ENCODE measurements around the gene DCP1B. TPM values are rescaled to one million over a fixed set of nuclear protein-coding genes. Genes with fewer than 3 reads are reported as not detected.

Gene DCP1B
- total RNA-seq, 1 experiment from 2014 or later, result 19.8 TPM

DNA sequence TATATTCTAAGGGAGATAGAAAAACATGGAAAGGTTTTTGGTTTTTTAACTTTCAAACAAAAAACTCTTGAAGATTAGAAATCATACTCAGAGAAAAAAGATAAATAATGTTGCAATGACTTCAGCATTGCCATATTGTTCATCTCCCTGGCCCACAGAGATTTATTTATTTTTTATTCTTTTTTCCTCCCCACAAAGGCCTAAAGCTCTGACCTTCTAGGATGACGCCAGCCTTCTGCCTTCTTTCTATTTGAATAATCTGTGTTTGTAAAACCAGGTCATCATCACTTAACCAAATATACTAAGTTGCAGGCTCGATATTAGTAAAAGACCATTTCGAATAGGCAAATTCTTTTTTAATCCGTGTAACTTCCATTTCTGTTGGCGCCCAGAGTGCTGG, 4.4 kb upstream of the DCP1B start:
- Histone ChIP-seq H3K4me3 (ENCODE audit: insufficient read depth, low read depth, low read length) (no peak overlapping the region), H3K36me3 (replicated peaks; ENCODE audit: control insufficient read depth, insufficient read depth, low read length) (no peaks in the 10 kb centered on the region), H3K27me3 (ENCODE audit: control insufficient read depth, insufficient read depth, low read length) (no peaks in the 10 kb centered on the region)
- no peak for DNase-seq

DNA sequence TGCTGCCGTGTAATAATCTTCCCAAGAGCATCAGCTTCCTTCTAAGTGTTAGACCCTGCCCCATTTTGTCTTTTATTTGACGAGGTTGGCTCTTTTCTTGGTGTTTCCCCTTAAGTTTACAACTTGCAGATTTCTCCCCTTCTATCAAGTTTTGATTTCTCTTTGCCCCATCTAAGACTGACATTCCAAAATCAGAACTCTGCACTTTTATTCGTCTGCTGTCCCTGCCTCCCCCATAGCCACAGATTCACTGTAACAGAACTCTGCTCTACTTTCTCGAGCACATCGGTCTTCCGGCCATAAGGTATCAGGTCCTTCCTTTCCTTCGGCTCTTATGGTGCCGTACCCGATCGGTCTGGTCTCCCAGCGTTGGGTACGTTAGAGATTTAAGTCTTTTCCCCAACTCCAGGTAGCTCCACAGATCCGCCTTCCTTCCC, 563 bp downstream of the DCP1B start:
- no peaks in the 10 kb centered on the region for H3K27me3 ChIP-seq (ENCODE audit: control insufficient read depth, insufficient read depth, low read length)
- DNase-seq, result no peak
- no peaks in the 10 kb centered on the region for H3K36me3 ChIP-seq (replicated peaks; ENCODE audit: control insufficient read depth, insufficient read depth, low read length)
- H3K4me3 ChIP-seq (ENCODE audit: insufficient read depth, low read depth, low read length), result peak overlapping the region; percentile 83

DNA sequence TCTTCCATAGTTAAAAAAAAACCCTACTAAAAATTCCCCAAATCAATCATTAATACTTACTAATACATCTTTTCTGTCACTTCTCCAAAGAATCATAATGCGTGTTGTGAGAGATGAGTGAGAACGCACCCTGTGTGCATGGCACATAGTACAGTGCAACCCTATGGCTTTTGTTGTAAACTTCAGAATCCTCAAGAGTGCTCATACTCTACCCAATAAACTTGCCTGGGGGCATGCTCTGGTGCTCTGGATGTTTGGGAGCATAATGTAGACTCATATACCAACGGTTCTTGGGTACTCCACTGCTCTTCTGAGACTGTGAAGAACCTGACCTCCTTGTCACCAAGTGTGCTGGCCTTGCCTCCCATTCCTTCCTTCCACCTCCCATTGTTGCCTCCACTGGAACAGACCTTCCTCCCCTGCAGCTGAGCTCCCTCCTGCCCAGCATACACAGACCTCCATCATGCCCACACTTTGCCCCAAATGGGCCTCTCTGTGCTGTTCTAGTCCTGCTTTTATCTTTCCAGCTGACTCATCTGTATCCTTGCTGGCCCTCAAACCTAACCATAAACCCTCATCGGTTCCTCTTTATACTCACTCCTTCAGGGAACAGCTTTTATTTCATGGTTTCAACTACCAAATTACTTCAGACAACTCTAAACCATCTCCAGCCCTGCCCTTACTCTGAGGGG, 8.9 kb downstream of the DCP1B start:
- H3K36me3 ChIP-seq (replicated peaks; ENCODE audit: control insufficient read depth, insufficient read depth, low read length), result peaks cover 3% of the 10 kb centered on the region
- no peak overlapping the region for H3K4me3 ChIP-seq (ENCODE audit: insufficient read depth, low read depth, low read length)
- no peaks in the 10 kb centered on the region for H3K27me3 ChIP-seq (ENCODE audit: control insufficient read depth, insufficient read depth, low read length)

DNA sequence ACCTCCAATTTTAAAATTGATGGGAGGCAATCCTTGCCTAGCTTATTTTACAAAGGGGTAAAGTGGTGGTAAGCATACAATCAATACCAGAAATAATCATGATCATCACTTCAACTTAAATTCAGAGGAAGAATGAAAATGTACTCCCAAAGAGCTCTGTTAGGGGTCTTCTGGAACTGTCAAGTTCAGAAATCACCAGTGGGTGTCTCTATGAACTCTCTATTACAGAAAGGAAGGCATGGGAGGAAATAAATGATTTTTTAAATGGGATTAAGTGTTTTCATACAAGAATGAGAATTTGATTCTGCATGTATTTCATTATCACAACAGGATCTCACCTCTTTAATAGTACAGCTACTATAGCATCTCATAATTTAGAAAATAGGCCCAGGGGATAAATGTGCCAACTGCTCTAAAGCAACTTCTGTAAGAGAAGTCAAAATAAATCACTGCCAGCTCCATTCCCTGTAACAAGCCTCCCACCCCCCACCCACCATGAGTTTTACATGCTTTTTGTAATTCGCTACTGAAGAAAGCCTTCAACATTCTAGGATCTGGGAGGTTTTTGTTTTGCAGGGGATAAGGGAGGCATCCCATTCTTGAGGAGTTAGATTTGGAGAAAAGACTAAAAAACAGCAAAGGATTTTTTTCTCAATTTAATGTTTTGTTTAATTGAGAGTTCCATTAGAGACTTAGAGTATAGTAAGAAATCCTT, 9.7 kb downstream of the DCP1B start:
- H3K36me3 ChIP-seq (replicated peaks; ENCODE audit: control insufficient read depth, insufficient read depth, low read length), result peaks cover 3% of the 10 kb centered on the region
- H3K27me3 ChIP-seq (ENCODE audit: control insufficient read depth, insufficient read depth, low read length), result no peaks in the 10 kb centered on the region
- H3K4me3 ChIP-seq (ENCODE audit: insufficient read depth, low read depth, low read length), result no peak overlapping the region
- peak; percentile 45 for DNase-seq

More for the DNA sequence above, 8.9 kb downstream of the DCP1B start:
- no peak for DNase-seq

DNA sequence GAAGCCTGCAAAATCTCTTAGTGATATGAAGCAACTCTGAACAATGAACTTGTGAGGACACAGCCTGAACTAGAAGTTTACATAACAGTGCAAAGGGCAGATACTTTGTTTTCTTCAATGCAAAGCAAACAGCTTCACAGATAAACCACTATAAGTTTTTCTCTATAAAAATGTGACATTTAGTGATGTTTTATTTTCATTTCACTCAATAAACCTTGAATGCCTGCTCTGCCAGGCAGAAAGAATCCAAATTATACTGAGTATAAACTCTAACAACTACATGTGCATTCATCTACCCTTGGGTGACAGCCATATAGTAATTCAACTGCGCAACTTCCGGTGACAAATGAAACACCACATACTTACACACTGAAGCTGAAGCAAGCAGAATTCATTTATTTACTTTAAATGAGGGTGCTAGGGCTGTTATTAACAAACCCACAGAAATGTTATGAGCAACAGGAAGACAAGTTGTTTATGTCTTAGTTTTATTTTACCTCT, 10.3 kb downstream of the DCP1B start:
- peaks cover 3% of the 10 kb centered on the region for H3K36me3 ChIP-seq (replicated peaks; ENCODE audit: control insufficient read depth, insufficient read depth, low read length)
- DNase-seq, result no peak
- H3K27me3 ChIP-seq (ENCODE audit: control insufficient read depth, insufficient read depth, low read length), result no peaks in the 10 kb centered on the region
- H3K4me3 ChIP-seq (ENCODE audit: insufficient read depth, low read depth, low read length), result no peak overlapping the region

DNA sequence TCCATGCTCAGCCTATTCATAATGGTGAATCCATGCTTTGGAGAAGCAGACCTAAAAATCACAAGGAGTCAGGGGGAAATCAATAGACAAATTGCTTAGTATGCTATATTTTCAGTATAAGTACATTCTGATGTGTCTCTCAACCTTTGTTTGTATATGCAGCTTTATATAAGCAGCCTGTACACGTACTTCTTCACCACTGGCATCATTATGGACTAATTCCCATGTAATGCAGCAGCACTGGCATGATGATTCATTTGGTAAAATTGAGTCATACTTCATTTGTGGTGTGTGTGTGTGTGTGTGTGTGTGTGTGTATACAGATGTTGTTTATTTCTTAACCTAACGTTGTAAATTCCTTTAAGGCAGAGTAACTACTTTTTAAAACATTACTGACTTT, 10.9 kb downstream of the DCP1B start:
- no peak for DNase-seq
- peaks cover 5% of the 10 kb centered on the region for H3K36me3 ChIP-seq (replicated peaks; ENCODE audit: control insufficient read depth, insufficient read depth, low read length)
- H3K27me3 ChIP-seq (ENCODE audit: control insufficient read depth, insufficient read depth, low read length), result no peaks in the 10 kb centered on the region
- H3K4me3 ChIP-seq (ENCODE audit: insufficient read depth, low read depth, low read length), result no peak overlapping the region

DNA sequence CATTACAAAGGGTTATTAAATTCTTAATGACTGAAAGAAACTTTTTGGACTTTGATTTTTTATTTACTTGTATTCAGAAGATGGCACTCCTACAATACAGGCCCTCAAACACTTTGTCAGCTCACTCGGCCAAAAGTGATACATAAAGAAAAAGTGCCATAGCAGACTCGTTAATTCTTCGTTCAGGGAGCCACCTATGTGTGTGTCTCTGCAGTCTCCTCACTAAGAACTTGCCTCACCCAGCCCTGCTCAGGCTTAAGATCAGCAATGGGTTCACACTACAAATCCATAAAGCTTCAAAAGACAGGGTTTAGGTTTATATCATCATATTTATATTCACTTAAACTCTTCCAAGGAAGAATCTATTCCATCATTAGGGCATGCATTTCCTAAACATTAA, 11.5 kb downstream of the DCP1B start:
- Histone ChIP-seq H3K4me3 (ENCODE audit: insufficient read depth, low read depth, low read length) (no peak overlapping the region), H3K36me3 (replicated peaks; ENCODE audit: control insufficient read depth, insufficient read depth, low read length) (peaks cover 5% of the 10 kb centered on the region), H3K27me3 (ENCODE audit: control insufficient read depth, insufficient read depth, low read length) (no peaks in the 10 kb centered on the region)
- DNase-seq, result no peak

DNA sequence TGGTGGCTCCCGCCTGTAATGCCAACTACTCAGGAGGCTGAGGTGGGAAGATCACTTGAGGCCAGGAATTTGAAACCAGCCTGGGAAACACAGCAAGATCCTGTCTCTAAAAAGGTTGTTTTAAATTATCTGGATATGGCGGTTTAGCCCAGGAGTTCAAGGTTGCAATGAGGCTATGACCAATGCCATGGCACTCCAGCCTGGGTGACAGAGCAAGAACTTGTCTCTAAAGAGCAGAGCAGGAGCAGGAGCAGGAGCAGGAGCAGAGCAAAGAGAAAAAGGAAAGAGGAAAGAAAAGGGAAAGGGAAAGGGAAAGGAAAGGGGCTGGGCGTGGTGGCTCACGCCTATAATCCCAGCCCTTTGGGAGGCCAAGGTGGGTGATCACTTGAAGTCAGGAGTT, 15.1 kb downstream of the DCP1B start:
- Histone ChIP-seq H3K36me3 (replicated peaks; ENCODE audit: control insufficient read depth, insufficient read depth, low read length) (peaks cover 5% of the 10 kb centered on the region), H3K4me3 (ENCODE audit: insufficient read depth, low read depth, low read length) (no peak overlapping the region)

DNA sequence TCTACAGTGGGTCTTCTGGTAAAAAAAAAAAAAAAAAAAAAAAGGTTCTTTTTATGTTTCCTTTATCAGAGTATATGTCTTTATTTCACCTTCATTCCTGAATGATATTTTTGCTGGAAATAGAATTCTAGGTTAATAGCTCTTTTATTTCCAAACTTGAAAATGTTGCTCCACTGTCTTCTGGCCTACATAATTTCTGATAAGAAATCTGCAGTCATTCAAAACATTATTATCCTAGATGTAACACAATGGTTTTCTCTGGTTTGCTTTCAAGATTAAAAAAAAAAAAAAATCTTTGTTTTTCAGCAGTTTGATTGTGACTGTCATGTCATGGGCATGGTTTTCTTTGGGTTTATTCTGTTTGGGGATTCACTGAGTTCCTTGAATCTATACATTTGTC, 19.5 kb downstream of the DCP1B start:
- Histone ChIP-seq H3K36me3 (replicated peaks; ENCODE audit: control insufficient read depth, insufficient read depth, low read length) (peaks cover 2% of the 10 kb centered on the region; the same call in 1 of the 2 replicates), H3K27me3 (ENCODE audit: control insufficient read depth, insufficient read depth, low read length) (no peaks in the 10 kb centered on the region), H3K4me3 (ENCODE audit: insufficient read depth, low read depth, low read length) (no peak overlapping the region)
- no peak for DNase-seq

More for the DNA sequence above, 15.1 kb downstream of the DCP1B start:
- DNase-seq, result no peak
- H3K27me3 ChIP-seq (ENCODE audit: control insufficient read depth, insufficient read depth, low read length), result no peaks in the 10 kb centered on the region

DNA sequence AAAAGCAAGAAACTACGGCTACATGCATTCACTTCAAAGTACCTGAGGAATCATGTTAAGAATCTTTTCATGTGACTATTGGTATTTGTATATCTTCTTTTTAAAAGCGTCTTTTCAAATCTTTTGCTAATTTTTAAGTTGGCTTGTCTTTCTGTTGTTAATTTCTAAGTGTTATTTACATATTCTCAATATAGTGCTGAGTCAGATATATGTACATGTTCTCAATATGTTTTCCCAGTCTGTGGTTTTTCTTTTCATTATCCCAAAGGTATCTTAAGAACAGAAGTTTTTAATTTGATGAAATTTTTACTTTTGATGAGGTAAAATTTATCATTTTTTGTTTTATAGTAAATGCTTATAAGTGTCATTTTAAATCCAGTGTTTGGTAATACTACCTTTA, 24.0 kb downstream of the DCP1B start:
- DNase-seq, result no peak
- Histone ChIP-seq H3K27me3 (ENCODE audit: control insufficient read depth, insufficient read depth, low read length) (no peaks in the 10 kb centered on the region), H3K36me3 (replicated peaks; ENCODE audit: control insufficient read depth, insufficient read depth, low read length) (no peaks in the 10 kb centered on the region), H3K4me3 (ENCODE audit: insufficient read depth, low read depth, low read length) (no peak overlapping the region)

DNA sequence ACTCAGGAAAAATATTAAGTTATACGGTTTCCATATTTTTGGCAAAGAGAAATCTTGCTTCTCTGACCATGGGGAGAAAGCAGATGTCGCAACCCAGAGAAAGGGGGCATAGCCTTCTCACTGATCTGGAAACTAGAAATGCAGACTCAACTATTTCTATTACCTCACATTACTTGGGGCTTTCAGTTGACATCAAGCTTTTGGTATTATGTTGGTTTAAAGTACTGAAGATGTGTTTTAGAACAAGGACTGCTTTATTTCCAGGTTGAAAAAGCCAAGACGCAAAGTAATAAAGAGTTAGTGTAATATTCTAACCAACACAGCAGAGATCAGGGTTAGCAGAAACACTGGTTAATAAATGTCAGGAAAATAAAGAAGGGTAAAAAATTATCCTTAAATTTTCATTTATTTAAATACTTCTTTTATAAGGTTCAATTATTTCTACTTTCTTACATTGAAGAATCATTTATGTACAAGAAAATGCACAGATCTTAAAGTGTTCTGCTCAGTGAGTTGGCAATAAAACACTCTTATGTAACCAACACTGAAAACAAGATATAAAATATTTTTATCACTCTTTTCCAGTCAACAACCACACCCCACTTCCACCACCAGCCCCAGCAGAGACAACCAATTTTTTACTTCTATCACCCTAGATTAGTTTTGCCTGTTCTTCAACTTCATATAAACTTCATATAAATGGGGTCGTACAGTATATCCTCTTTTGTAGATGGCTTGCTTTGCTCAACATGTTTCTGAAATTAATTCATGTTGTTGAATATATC, 26.0 kb downstream of the DCP1B start:
- Histone ChIP-seq H3K27me3 (ENCODE audit: control insufficient read depth, insufficient read depth, low read length) (no peaks in the 10 kb centered on the region), H3K36me3 (replicated peaks; ENCODE audit: control insufficient read depth, insufficient read depth, low read length) (no peaks in the 10 kb centered on the region), H3K4me3 (ENCODE audit: insufficient read depth, low read depth, low read length) (no peak overlapping the region)
- DNase-seq, result no peak

DNA sequence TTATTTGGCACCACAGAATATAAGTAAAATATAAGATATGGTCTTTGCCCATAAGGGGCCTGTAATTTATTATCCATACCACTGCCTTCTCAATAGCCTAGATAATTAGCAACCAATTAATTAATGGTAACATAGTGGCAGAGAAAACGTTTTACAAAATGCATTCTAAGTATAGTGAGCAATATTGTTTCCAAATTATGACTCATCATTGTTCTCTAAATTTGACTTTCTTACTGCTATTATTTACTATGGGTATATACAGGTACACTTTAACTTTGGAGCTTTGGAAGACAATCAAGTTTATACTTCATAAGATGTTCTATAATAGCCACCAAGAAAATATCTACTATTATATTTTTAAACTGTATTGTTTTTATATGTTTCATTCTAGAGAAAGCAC, 26.7 kb downstream of the DCP1B start:
- no peaks in the 10 kb centered on the region for H3K27me3 ChIP-seq (ENCODE audit: control insufficient read depth, insufficient read depth, low read length)
- H3K4me3 ChIP-seq (ENCODE audit: insufficient read depth, low read depth, low read length), result no peak overlapping the region
- DNase-seq, result no peak
- no peaks in the 10 kb centered on the region for H3K36me3 ChIP-seq (replicated peaks; ENCODE audit: control insufficient read depth, insufficient read depth, low read length)

DNA sequence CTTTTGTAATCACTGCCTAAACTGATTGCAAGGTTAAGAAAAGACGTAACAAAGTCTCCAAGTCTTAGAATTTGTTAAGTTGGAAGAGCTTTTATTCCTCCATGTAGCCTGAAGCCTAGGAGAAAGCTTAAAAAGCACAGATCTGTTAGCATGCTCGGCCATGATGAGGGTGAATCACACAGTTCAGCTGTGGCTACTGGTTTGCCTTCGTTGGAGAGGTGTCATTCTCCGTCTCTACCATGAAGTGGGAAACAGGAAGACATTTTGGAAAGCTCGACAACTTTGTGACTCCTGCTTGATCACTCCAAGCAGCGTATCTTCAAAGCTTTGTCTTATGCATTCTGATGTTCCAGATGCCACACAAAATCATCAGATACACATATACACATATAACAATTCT, 27.1 kb downstream of the DCP1B start:
- Histone ChIP-seq H3K27me3 (ENCODE audit: control insufficient read depth, insufficient read depth, low read length) (no peaks in the 10 kb centered on the region), H3K36me3 (replicated peaks; ENCODE audit: control insufficient read depth, insufficient read depth, low read length) (no peaks in the 10 kb centered on the region), H3K4me3 (ENCODE audit: insufficient read depth, low read depth, low read length) (no peak overlapping the region)
- no peak for DNase-seq

DNA sequence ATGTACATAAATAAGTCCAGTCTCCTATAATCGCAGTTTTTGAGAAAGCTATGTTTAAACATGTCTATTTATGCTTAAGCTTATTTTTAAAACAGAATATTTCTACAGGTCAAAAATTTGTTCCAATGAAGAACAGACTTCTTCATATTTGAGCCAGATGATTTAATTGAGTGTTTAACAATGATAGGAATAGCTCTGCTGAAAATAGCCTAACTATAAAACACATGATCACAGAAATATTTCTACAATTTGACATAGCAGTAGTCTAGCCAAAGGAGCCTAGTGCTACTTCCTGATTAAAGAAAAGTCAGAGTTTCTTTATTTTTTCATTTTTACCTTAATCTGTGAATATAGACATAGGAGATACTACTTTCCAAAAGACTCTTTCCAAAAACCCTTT, 29.4 kb downstream of the DCP1B start:
- Histone ChIP-seq H3K36me3 (replicated peaks; ENCODE audit: control insufficient read depth, insufficient read depth, low read length) (no peaks in the 10 kb centered on the region), H3K4me3 (ENCODE audit: insufficient read depth, low read depth, low read length) (no peak overlapping the region), H3K27me3 (ENCODE audit: control insufficient read depth, insufficient read depth, low read length) (no peaks in the 10 kb centered on the region)
- DNase-seq, result no peak

Data from H7 (cell line).